Fibroblast of mammary gland (primary cell): ENCODE results near the gene WASL.
A peak's percentile ranks its signal among the peaks of the same experiment; 100 is the strongest.
"Not testable (repeated sequence)": the region's sequence is repeated elsewhere in the genome, so short reads cannot be mapped to it uniquely, and the experiment has no call there.

Experiments
- DNase-seq: peaks from one replicate; pipeline ENCODE4 v3.0.0-alpha.2; 2010; ENCODE audit warnings: low read depth
- H3K4me3 ChIP-seq: 2 replicates; pipeline ENCODE4 v1.5.1; 2011; ENCODE audit warnings: low read depth, mild to moderate bottlenecking, low read length, moderate library complexity; ENCODE audit not compliant: control insufficient read depth
- TF ChIP-seq, protein P1 (sequence below): conservative IDR thresholded peaks from 2 replicates; pipeline ENCODE4 v1.5.1; 2011; ENCODE audit warnings: low read depth, low read length, inconsistent platforms; ENCODE audit not compliant: control insufficient read depth, insufficient read depth

The WASL gene

DNA sequence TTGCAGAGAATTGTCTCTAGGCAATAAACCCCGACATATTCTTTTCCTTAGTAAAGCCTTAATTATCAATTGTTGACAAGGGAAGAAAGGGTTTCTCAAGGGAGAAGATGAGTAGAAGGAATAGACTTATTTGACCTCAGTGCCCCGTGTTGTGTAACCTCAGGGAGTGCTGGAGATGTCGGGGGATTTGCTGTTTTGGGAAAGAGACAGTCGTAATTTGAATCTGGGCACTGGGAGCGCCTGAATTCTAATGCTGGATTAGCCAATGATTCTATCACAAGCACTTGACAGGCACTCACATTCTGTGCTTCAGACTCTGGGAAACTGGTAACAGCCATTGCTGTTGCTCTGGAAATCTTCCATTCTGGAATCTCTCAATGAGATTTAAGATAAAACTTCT, 106.9 kb downstream of the WASL start:
- no peak for DNase-seq
- TF ChIP-seq, protein P1, sequence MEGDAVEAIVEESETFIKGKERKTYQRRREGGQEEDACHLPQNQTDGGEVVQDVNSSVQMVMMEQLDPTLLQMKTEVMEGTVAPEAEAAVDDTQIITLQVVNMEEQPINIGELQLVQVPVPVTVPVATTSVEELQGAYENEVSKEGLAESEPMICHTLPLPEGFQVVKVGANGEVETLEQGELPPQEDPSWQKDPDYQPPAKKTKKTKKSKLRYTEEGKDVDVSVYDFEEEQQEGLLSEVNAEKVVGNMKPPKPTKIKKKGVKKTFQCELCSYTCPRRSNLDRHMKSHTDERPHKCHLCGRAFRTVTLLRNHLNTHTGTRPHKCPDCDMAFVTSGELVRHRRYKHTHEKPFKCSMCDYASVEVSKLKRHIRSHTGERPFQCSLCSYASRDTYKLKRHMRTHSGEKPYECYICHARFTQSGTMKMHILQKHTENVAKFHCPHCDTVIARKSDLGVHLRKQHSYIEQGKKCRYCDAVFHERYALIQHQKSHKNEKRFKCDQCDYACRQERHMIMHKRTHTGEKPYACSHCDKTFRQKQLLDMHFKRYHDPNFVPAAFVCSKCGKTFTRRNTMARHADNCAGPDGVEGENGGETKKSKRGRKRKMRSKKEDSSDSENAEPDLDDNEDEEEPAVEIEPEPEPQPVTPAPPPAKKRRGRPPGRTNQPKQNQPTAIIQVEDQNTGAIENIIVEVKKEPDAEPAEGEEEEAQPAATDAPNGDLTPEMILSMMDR, result no peak
- no peak overlapping the region for H3K4me3 ChIP-seq

DNA sequence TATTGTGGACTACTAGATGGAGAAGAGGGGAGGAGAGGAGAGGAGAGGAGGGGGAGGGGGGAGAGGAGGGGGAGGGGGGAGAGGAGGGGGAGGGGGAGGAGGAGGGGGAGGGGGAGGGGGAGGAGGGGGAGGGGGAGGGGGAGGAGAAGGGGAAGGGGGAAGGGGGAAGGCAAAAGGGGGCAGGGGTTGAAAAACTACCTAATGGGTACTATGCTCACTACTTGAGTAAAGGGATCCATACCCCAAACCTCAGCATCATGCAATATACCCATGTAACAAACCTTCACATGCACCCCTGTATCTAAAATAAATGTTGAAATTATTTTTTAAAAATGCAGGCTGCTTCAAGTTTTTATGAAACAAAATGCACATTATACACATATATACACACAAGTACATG, 108.2 kb downstream of the WASL start:
- no peak overlapping the region for H3K4me3 ChIP-seq
- no peak for DNase-seq
- TF ChIP-seq, protein P1, result no peak

DNA sequence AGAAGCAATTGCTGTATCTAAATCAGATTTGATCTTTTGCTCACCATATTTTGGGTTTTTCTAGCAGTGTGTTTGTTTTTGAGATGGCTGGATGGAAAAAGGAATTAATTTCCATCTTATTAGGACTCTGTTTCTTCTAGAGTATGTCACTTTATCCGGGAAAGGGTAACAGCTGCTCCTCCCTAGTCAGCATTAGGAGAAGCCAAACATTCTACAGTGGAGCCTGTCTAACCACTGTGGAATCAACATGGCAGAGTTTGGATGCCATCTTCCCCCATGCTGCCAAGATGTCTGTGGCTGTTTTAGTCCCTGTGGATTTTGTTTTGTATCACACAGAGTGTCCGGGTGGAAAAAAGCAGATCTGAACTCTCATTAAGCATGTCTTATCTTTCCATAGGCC, 109.2 kb downstream of the WASL start:
- TF ChIP-seq, protein P1, result no peak
- H3K4me3 ChIP-seq, result no peak overlapping the region
- DNase-seq, result no peak

DNA sequence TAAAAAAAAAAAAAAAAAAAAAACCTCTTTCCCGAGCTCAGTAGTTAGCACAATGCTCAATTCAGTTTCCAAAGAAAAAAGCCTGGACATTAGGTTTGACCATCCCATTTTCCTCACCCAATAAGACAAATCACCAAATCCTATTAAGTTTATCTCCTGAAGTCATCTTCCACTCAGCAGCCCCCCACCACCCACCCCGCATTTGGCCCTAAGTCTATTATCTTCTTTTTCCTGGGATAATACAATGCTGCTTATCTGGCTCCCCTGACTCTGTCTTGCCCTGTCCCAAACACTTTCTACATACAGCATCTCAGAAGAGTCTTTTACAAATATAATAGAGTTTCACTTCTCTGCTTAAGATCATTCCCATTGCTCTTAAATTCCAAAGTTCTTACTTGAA, 110.9 kb downstream of the WASL start:
- no peak for DNase-seq
- no peak overlapping the region for H3K4me3 ChIP-seq
- TF ChIP-seq, protein P1, result no peak

DNA sequence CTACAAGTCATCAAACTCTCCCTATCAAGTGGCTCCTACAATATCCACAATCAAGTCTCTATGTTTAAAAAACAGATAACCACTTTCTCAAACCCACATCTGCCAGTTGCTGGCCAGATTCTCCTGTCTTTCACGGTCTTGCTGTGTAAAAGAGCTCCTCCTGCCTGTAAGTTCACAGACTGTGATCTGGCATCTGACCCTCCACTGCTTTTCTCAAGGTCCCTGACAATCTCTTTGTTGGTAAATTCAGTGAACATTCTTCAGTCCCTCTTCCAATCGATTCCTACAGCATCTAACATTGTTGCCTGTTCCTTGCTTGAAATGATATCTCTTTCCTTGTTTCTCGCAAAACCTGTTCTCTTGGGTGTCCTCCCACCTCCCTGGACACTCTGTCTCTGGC, 111.6 kb downstream of the WASL start:
- TF ChIP-seq, protein P1, result peak; percentile 2
- no peak overlapping the region for H3K4me3 ChIP-seq
- DNase-seq, result no peak

DNA sequence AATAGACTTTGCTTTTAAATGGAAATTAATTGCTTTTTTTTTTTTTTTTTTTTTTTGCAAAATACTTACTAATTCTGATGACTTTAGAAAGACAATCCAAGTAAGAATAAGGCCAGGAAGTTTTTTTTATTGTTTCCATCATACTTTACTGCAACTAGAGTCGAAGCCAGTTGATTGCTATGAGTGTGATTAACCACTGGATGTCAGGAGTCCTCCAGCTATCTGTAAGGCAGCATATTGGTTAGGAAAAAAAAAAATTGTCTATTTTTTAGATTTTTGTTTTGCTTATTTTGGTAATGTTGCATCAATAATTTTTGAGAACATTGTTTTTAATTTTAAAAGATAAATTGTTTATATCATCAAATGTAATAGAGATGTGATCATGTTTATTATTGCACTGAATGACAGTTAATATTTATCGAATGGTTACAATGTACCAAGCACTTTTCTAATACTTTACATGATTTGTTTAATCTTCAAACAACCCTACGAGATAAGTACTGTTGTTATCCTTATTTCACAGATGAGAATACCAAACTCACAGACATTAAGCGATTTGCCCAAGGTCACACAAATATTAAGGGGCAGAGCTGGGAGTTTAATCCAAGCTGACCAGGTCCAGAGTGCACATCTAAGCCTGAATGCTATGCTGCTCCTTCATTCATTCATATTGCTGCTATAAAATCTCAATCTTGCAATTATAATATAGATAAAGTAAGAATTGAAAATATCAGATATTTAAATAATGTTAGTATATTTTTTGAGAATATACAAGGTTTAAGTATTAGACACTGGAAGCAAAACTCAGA, 113.0 kb downstream of the WASL start:
- TF ChIP-seq, protein P1, result peak; percentile 80
- peak; percentile 68 for DNase-seq

DNA sequence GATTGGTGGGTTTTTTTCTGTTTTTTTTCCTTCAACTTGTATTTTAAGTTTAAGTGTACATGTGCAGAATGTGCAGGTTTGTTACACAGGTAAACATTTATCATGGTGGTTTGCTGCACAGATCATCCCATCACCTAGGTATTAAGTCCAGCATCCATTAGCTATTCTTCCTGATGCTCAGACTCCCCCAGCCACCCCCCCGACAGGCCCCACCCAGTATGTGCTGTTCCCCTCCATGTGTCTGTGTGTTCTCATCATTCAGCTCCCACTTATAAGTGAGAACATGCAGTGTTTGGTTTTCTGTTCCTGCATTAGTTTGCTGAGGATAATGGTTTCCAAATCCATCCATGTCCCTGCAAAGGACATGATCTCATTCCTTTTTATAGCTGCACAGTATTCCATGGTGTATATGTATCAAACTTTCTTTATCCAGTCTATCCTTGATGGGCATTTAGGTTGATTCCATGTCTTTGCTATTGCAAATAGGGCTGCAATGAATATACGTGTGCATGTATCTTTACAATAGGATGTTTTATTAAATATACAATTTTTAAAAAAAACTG, 114.7 kb downstream of the WASL start:
- not testable (repeated sequence) for H3K4me3 ChIP-seq
- DNase-seq, result peak; percentile 26

More for the DNA sequence above, 113.0 kb downstream of the WASL start:
- no peak overlapping the region for H3K4me3 ChIP-seq
